Measurements from ENCODE around the gene CNTNAP1. TPM values are rescaled to one million over a fixed set of nuclear protein-coding genes. Genes with fewer than 3 reads are reported as not detected.

Gene CNTNAP1
- total and polyA plus RNA-seq, 9 of the 15 experiments (the other 6 are each of a cell fraction or from before 2014, with no cell fraction given) = 0.10 to 1.8 (median 0.62) TPM

GRCh38 chr17:42653179-42654124 is 28.9 kb upstream of the CNTNAP1 start:
- Histone ChIP-seq H3K79me2 (ENCODE audit: control insufficient read depth, insufficient read depth, low read length) (no peaks in the 10 kb centered on the region), H3K27me3 (ENCODE audit: control insufficient read depth in 2 of 2, insufficient read depth in 2 of 2, low read length in 2 of 2) (no peaks in the 10 kb centered on the region), H4K20me1 (replicated peaks; ENCODE audit: control insufficient read depth, insufficient read depth, low read length) (no peaks in the 10 kb centered on the region), H2AFZ (ENCODE audit: low read depth, low read length) (peak overlapping the region; percentile 98), H3K4me2 (ENCODE audit: insufficient read depth, low read length) (peak overlapping the region; percentile 47), H3K36me3 (ENCODE audit: control insufficient read depth, insufficient read depth, low read length) (no peaks in the 10 kb centered on the region), H3K4me3 (peak overlapping the region; percentile 4; the same call in 1 of the 2 replicates), H3K9ac (ENCODE audit: insufficient read depth in 1 of 2, low read depth in 2 of 2, low read length in 2 of 2) (peak overlapping the region; percentile 50 to 82; a peak in 3 of 4 replicates), H3K4me1 (replicated peaks in 1 of 2; ENCODE audit: control insufficient read depth in 2 of 2, insufficient read depth in 2 of 2, low read length in 2 of 2) (peaks cover 13 to 21% of the 10 kb centered on the region in 2 experiments), H3K9me1 (ENCODE audit: control insufficient read depth, insufficient read depth, low read length) (no peaks in the 10 kb centered on the region), H3K9me3 (replicated peaks; ENCODE audit: control insufficient read depth, insufficient read depth, low read depth, low read length) (no peaks in the 10 kb centered on the region), H3K27ac (ENCODE audit: extremely low read depth, low read depth, low read length) (peak overlapping the region; percentile 53; the same call in 2 of the 3 replicates)
- in situ Hi-C loops (cut with MboI) (no loop called here), intact Hi-C loops (cut with micrococcal nuclease) (no loop called here)
- ATAC-seq = peak; percentile 74
- FAIRE-seq = no peak
- DNase-seq (ENCODE audit: extremely low read depth in 1 of 4, low spot score in 3 of 4) = peak; percentile 44 to 49 (median 44)
- WGBS (ENCODE audit: insufficient coverage, low coverage, missing lambda C conversion rate) = 41% methylated on average over 38 of the region's 42 CpGs
- CTCF ChIA-PET (ENCODE audit: low intra/inter-chr PET ratio) = no interaction called here
- no TSS peak for BruUV-seq (replicated peaks)
- POLR2A ChIA-PET = interaction anchor here (0.7 to 1.2 kb wide), 3 partner anchors 10 to 87 kb away, joined by 3 read pairs; no protein-coding TSS in a partner anchor
- TF ChIP-seq EGR1 (conservative IDR thresholded peaks at IDR 0.05) = 0 out of 2 replicates have a peak, but pooled peaks have one; percentile 16
- no peak for TF ChIP-seq CTBP1 (IDR thresholded peaks at IDR 0.05; ENCODE audit: borderline replicate concordance)
- no peak for TF ChIP-seq NFATC3 (IDR thresholded peaks at IDR 0.05)
- TF ChIP-seq NFRKB (IDR thresholded peaks at IDR 0.05; ENCODE audit: low read depth) = no peak
- TF ChIP-seq ZNF717 (CRISPR knock-in tag; IDR thresholded peaks at IDR 0.05) = no peak
- 0 out of 2 replicates have a peak, but pooled peaks have one; percentile 12 for TF ChIP-seq DPF2 (IDR thresholded peaks at IDR 0.05)
- TF ChIP-seq CXXC5 (CRISPR knock-in tag; IDR thresholded peaks at IDR 0.05) = 0 out of 2 replicates have a peak, but pooled peaks have one; percentile 31
- TF ChIP-seq RBFOX2 (IDR thresholded peaks at IDR 0.05; ENCODE audit: low read depth, low read length) = 0 out of 2 replicates have a peak, but pooled peaks have one; percentile 32
- TF ChIP-seq CCAR2 (IDR thresholded peaks at IDR 0.05; ENCODE audit: low read depth, low read length) = no peak
- TF ChIP-seq LCOR (CRISPR knock-in tag; IDR thresholded peaks at IDR 0.05) = no peak
- no peak for TF ChIP-seq ESRRB (CRISPR knock-in tag; IDR thresholded peaks at IDR 0.05; ENCODE audit: borderline replicate concordance)
- TF ChIP-seq ARID1B (IDR thresholded peaks at IDR 0.05) = 0 out of 2 replicates have a peak, but pooled peaks have one; percentile 19
- no peak for TF ChIP-seq ZBTB33 (CRISPR knock-in tag; IDR thresholded peaks at IDR 0.05)
- no peak for TF ChIP-seq ZNF12 (CRISPR knock-in tag; IDR thresholded peaks at IDR 0.05)
- TF ChIP-seq ZBTB12 (CRISPR knock-in tag; IDR thresholded peaks at IDR 0.05) = no peak
- no peak for TF ChIP-seq CBX2 (IDR thresholded peaks at IDR 0.05; ENCODE audit: insufficient read depth, low read length, poor library complexity, severe bottlenecking)
- TF ChIP-seq CREM (IDR thresholded peaks at IDR 0.05; ENCODE audit: low read depth) = 0 out of 2 replicates have a peak, but pooled peaks have one; percentile 12
- TF ChIP-seq PKNOX1 (IDR thresholded peaks at IDR 0.05) = 0 out of 2 replicates have a peak, but pooled peaks have one; percentile 17
- TF ChIP-seq TAF1 (IDR thresholded peaks at IDR 0.05; ENCODE audit: control insufficient read depth, extremely low read depth, insufficient read depth, low read length, severe bottlenecking) = no peak

All from K562 (cell line).